Neural cell (in vitro differentiated cells): ENCODE data around the gene CHD2. TPM values are rescaled to one million over a fixed set of nuclear protein-coding genes. Genes with fewer than 3 reads are reported as not detected.

Experiments used
- H2AFZ ChIP-seq: fragments of 200-600, 300-800 bp; sonication (generic), shearing (Covaris generic); 2 replicates; pipeline ENCODE4 v1.6.0; 2014; ENCODE audit warnings: low read depth, mild to moderate bottlenecking, antibody characterized with exemption, low read length, moderate library complexity
- H3F3A ChIP-seq: fragments of 200-600 bp; shearing (Covaris generic); 2 replicates; pipeline ENCODE4 v1.6.1; 2016; ENCODE audit warnings: mild to moderate bottlenecking, moderate library complexity, mixed read lengths, antibody characterized with exemption, low read length; ENCODE audit not compliant: insufficient read depth, poor library complexity, severe bottlenecking
- H3K27ac ChIP-seq: fragments of 200-600, 300-800 bp; sonication (generic), shearing (Covaris generic); 2 replicates; pipeline ENCODE4 v1.5.1; 2014; ENCODE audit warnings: mild to moderate bottlenecking, low read length, moderate library complexity
- H3K27me3 ChIP-seq: fragments of 300-800, 200-600 bp; sonication (generic), shearing (Covaris generic); 2 replicates; pipeline ENCODE4 v1.6.0; 2014; ENCODE audit warnings: mild to moderate bottlenecking, low read depth, low read length, moderate library complexity; ENCODE audit not compliant: insufficient read depth
- H3K36me3 ChIP-seq: fragments of 300-800, 200-600 bp; sonication (generic), shearing (Covaris generic); 2 replicates; pipeline ENCODE4 v1.5.1; 2014; ENCODE audit warnings: mild to moderate bottlenecking, antibody characterized with exemption, low read length, moderate library complexity; ENCODE audit not compliant: insufficient read depth
- H3K4me2 ChIP-seq: fragments of 300-800, 200-600 bp; sonication (generic), shearing (Covaris generic); 2 replicates; pipeline ENCODE4 v1.6.0; 2014; ENCODE audit warnings: mild to moderate bottlenecking, low read length
- H3K4me3 ChIP-seq: fragments of 300-800, 200-600 bp; sonication (generic), shearing (Covaris generic); 2 replicates; pipeline ENCODE4 v1.5.1; 2014; ENCODE audit warnings: mild to moderate bottlenecking, low read length, moderate library complexity
- H3K79me2 ChIP-seq: fragments of 200-600 bp; shearing (Covaris generic); replicated peaks from 2 replicates; pipeline ENCODE4 v1.6.0; 2014; ENCODE audit warnings: mild to moderate bottlenecking, low read length, moderate library complexity; ENCODE audit not compliant: insufficient read depth
- H3K9ac ChIP-seq: fragments of 300-800, 200-600 bp; sonication (generic), shearing (Covaris generic); 2 replicates; pipeline ENCODE4 v1.6.1; 2016; ENCODE audit warnings: mild to moderate bottlenecking, low read length, mixed read lengths
- H3K9me2 ChIP-seq: fragments of 200-600 bp; shearing (Covaris generic); 2 replicates; pipeline ENCODE4 v1.6.1; 2016; ENCODE audit warnings: mild to moderate bottlenecking, low read length, mixed read lengths; ENCODE audit not compliant: insufficient read depth
- H3K9me3 ChIP-seq: fragments of 200-600, 300-800 bp; sonication (generic), shearing (Covaris generic); 2 replicates; pipeline ENCODE4 v1.6.1; 2016; ENCODE audit warnings: mild to moderate bottlenecking, mixed run types, low read length, moderate library complexity, mixed read lengths
- H4K20me1 ChIP-seq: fragments of 200-600 bp; shearing (Covaris generic); 2 replicates; pipeline ENCODE4 v1.6.1; 2016; ENCODE audit warnings: mild to moderate bottlenecking, mixed run types; ENCODE audit not compliant: insufficient read depth
- CTCF ChIP-seq: fragments of 450-650 bp; IDR thresholded peaks from 2 replicates; pipeline ENCODE4 v1.5.1; 2014; ENCODE audit warnings: antibody characterized with exemption, mild to moderate bottlenecking, moderate library complexity; ENCODE audit not compliant: poor library complexity, severe bottlenecking
- EP300 ChIP-seq: fragments of 450-650 bp; conservative IDR thresholded peaks from 2 replicates; pipeline ENCODE4 v1.6.1; 2014; ENCODE audit warnings: antibody characterized with exemption, mild to moderate bottlenecking, moderate library complexity; ENCODE audit not compliant: poor library complexity, severe bottlenecking
- EZH2 ChIP-seq: fragments of 200-600, 300-800 bp; shearing (Covaris generic), sonication (generic); IDR thresholded peaks from 2 replicates; pipeline ENCODE4 v1.6.1; 2014; ENCODE audit warnings: antibody characterized with exemption, low read length, borderline replicate concordance, mild to moderate bottlenecking; ENCODE audit not compliant: insufficient read depth, poor library complexity, severe bottlenecking
- MXI1 ChIP-seq: fragments of 450-650 bp; conservative IDR thresholded peaks from 2 replicates; pipeline ENCODE4 v1.6.1; 2014; ENCODE audit warnings: antibody characterized with exemption, mild to moderate bottlenecking; ENCODE audit not compliant: poor library complexity, severe bottlenecking
- POLR2AphosphoS5 ChIP-seq: IDR thresholded peaks from 2 replicates; pipeline ENCODE4 v1.6.1; 2012
- RAD21 ChIP-seq: fragments of 450-650 bp; conservative IDR thresholded peaks from 2 replicates; pipeline ENCODE4 v1.6.1; 2014; ENCODE audit warnings: antibody characterized with exemption, mild to moderate bottlenecking, moderate library complexity
- SMC3 ChIP-seq: fragments of 450-650 bp; conservative IDR thresholded peaks from 2 replicates; pipeline ENCODE4 v1.6.1; 2014; ENCODE audit warnings: antibody characterized with exemption, mild to moderate bottlenecking, moderate library complexity; ENCODE audit not compliant: poor library complexity
- TAF1 ChIP-seq: IDR thresholded peaks from 2 replicates; pipeline ENCODE4 v1.6.1; 2012; ENCODE audit warnings: low read depth
- polyA plus RNA-seq: library from polyadenylated mRNA; depleted of rRNA; stranded (reverse); fragments of >200 nt; gene quantifications from 2 replicates; pipeline ENCODE4 v1.2.3, GENCODE V29; 2014
- TF ChIP-seq, protein P1 (sequence below): IDR thresholded peaks from 2 replicates; pipeline ENCODE4 v1.6.1; 2012; ENCODE audit warnings: borderline replicate concordance

The CHD2 gene
- polyA plus RNA-seq, 1 donor from 2014 or later, result 113 TPM

DNA sequence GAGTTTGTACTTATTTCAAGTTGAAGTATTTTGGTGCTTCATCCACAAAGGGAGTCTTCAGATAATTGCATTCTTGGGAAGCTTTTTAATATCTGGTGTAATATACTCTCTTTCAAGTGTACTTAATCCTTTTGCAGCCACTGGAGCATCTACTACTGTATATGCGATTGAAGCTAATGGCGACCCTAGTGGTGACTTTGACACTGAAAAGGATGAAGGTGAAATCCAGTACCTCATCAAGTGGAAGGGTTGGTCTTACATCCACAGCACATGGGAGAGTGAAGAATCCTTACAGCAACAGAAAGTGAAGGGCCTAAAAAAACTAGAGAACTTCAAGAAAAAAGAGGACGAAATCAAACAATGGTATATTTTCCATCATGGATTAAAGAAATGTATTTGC is 42.6 kb downstream of the CHD2 start:
- Histone ChIP-seq H4K20me1 (no peaks in the 10 kb centered on the region), H3K4me2 (no peak overlapping the region), H2AFZ (no peak overlapping the region), H3K27me3 (no peaks in the 10 kb centered on the region), H3K79me2 (peaks cover 18% of the 10 kb centered on the region), H3K9me3 (no peaks in the 10 kb centered on the region), H3K9me2 (no peaks in the 10 kb centered on the region), H3K36me3 (peaks cover 39% of the 10 kb centered on the region), H3K9ac (no peak overlapping the region), H3K27ac (no peak overlapping the region), H3F3A (no peaks in the 10 kb centered on the region), H3K4me3 (no peak overlapping the region)
- TF ChIP-seq TAF1 (no peak), SMC3 (no peak), MXI1 (no peak), EP300 (no peak), RAD21 (no peak), CTCF (no peak), POLR2AphosphoS5 (no peak), EZH2 (no peak)
- TF ChIP-seq, protein P1, sequence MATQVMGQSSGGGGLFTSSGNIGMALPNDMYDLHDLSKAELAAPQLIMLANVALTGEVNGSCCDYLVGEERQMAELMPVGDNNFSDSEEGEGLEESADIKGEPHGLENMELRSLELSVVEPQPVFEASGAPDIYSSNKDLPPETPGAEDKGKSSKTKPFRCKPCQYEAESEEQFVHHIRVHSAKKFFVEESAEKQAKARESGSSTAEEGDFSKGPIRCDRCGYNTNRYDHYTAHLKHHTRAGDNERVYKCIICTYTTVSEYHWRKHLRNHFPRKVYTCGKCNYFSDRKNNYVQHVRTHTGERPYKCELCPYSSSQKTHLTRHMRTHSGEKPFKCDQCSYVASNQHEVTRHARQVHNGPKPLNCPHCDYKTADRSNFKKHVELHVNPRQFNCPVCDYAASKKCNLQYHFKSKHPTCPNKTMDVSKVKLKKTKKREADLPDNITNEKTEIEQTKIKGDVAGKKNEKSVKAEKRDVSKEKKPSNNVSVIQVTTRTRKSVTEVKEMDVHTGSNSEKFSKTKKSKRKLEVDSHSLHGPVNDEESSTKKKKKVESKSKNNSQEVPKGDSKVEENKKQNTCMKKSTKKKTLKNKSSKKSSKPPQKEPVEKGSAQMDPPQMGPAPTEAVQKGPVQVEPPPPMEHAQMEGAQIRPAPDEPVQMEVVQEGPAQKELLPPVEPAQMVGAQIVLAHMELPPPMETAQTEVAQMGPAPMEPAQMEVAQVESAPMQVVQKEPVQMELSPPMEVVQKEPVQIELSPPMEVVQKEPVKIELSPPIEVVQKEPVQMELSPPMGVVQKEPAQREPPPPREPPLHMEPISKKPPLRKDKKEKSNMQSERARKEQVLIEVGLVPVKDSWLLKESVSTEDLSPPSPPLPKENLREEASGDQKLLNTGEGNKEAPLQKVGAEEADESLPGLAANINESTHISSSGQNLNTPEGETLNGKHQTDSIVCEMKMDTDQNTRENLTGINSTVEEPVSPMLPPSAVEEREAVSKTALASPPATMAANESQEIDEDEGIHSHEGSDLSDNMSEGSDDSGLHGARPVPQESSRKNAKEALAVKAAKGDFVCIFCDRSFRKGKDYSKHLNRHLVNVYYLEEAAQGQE, result no peak

GRCh38 chr15:92943581-92943980 is 43.5 kb downstream of the CHD2 start:
- Histone ChIP-seq H4K20me1 (no peaks in the 10 kb centered on the region), H3K4me3 (no peak overlapping the region), H3K27me3 (no peaks in the 10 kb centered on the region), H3K79me2 (peaks cover 18% of the 10 kb centered on the region), H3K27ac (no peak overlapping the region), H3K9me2 (no peaks in the 10 kb centered on the region), H3K9me3 (no peaks in the 10 kb centered on the region), H3F3A (no peaks in the 10 kb centered on the region), H3K9ac (no peak overlapping the region), H3K36me3 (peaks cover 43% of the 10 kb centered on the region), H2AFZ (no peak overlapping the region), H3K4me2 (no peak overlapping the region)
- TF ChIP-seq POLR2AphosphoS5 (no peak), CTCF (no peak)
